G401.6 (cell line): ENCODE measurements around the gene TNFAIP2.

Experiments used
- FAIRE-seq: peaks from 2 replicates; lab custom pipeline; 2012; peaks lifted over from hg19 to GRCh38; lab: Jason Lieb, UNC

The TNFAIP2 gene

DNA sequence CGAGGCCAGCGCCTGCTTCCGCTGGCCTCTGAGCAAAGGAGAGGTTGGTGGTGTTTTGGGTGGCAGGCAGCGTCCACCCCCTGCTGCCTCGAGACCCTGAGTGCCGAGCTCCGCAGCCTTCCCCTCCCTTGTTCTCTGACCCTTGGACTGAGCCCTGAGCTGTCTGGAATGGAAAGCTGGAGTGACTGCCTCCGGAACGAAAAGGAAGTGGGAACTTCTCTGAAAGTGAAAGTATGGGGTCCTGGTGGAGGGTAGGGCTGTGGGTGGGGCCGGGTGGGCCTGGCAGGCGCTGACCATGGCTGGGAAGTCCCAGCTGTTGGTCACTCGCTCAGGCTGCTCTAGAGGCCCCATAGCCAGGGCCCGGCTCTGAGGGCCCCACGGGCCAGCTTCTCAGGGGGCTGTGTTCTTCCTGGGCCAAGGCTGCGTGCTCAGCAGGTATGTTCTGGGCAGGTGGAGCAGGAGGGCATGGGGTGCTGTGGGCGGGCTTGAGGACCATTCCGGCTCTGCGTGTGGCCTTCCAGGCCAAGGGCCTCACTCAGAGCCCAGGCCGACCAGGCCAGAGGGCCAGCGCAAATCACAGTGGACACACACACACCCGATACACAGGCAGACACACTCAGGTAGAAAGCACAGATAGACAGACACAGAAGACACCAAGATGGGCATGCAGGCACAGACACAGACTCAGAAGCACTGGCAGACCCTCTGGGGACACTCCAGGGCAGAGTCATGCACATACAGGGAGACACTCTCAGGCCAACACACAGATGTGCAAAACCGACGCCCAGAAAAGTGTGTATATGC lies 28.7 kb upstream of the TNFAIP2 start, which contains the start of gene EXOC3L4:
Gene EXOC3L4, plus strand, starts transcription at position 320 of the 804 bp plus-strand sequence. CDS start 5,495 bp downstream, outside the sequence.
- FAIRE-seq: no peak

DNA sequence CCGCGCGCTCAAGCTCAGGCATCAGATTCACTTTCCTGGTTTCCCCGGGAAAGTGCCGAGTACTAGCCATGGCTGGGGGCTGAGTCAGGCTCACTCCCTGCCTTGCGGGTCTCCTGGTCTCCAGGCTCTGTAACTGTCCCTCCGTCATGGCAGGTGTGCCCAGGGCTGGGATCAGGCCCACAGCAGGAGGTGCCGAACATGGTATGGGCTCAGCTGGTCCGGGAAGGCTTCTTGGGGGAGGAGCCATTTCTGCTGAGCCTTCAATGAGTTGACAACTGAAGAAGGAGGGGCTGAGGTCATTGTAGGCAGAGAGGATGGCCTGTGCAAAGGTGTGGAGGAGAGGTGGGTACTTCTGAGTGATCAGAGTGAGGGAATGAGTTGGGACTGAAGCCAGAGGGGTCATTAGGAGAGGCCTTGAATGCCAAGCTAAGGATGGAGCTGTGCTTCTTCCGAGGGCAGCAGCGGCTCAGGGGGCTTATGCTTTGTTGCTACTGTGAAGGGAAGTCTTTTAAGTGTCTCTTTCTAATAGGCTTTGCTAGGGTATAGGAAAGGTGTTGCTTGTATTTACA lies 28.0 kb upstream of the TNFAIP2 start:
- no peak for FAIRE-seq

DNA sequence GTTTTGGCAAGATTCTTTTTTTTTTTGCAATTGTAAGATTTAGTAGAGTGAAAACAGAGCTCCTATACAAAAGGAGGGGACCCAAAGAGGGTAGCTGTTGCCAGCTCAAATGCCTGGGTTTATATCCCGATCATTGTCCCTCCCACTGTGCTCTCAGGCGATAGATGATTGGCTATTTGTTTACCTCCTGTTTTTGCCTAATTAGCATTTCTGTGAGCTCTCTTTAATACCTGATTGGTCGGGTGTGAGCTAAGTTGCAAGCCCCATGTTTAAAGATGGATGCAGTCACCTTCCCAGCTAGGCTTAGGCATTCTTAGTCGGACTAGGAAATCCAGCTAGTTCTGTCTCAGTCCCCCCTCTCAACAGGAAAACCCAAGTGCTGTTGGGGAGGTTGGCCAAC lies 26.9 kb upstream of the TNFAIP2 start:
- no peak for FAIRE-seq

DNA sequence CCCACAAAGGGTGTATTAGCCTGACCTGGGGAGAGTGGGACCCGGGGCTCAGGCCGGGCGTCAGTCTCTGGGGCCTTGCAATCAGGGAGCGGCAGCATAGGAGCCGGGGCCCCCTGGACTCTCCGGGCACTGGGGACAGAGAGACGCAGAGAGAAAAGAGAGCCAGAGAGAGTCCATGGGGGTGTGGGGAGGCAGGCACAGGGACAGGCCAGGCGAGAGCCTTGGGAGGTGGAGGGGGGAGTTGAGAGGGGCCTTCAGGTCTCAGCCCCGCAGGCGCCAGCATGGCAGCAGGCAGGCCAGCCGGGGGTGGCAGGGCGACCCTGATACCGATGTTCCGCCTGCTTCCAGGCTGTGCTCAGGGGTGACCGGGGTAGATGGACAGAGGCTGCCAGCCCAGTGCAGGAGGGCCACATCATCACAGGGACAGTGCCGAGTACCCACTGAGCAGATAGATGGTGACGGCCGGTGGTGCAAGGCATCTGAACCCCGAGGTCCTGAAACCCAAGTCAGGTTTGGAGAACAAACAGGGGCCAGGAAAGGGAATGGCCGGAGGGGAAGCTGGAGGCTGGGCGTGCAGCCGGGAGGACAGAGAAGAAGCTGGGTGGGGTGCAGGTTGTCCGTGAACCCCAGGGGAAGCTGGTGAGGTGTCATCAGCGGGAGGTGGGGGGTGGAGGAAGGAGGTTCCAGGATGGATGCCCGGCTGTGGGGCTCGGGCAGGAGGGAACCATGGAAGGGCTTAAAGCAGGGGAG lies 25.8 kb upstream of the TNFAIP2 start:
- FAIRE-seq: no peak

DNA sequence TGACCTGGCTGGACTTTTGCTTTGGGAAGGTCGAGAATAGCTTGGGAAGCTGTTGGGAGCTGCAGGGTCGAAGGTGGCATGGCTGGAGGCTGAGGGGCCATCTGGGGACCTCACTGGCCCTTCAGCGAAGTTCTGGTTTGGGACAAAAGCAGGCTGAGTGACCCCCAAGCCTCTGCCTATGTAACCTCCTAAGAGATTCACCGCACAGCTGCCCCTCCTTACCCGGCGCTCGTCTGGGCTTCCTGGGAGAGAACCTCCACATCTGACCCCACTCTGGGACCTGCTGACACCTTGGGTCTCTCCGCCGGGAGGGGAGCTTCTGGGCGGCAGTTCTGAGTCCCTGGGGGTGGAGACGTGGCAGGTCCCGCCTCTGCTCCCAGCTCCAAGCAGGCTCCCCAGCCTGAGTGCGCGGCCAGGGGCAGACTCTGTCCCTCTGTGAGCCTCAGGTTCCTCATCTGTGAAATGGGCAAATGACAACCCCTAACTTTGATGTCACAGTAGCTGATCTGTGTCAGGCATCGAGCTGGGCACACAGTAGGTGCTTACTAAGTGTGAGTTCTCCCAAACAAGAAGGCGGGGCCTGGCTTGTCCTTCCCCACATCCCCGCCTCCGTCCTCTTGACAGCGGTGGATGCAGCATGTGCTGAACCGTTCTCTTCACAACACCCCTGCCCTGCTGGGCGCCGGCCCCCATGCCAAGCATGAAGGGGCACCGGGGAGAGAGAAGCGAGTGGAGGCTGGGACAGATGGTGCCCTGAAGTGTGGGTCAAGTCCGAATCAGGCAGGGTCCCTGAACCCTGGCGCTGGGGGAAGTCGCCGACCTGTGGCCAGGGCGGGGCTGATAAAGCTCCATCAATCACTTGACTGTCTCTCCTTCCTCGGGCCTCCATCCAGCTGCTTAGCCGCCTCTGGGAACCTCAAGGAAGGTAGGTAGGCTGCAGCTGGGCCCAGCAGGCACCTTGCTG lies 25.0 kb upstream of the TNFAIP2 start:
- no peak for FAIRE-seq

DNA sequence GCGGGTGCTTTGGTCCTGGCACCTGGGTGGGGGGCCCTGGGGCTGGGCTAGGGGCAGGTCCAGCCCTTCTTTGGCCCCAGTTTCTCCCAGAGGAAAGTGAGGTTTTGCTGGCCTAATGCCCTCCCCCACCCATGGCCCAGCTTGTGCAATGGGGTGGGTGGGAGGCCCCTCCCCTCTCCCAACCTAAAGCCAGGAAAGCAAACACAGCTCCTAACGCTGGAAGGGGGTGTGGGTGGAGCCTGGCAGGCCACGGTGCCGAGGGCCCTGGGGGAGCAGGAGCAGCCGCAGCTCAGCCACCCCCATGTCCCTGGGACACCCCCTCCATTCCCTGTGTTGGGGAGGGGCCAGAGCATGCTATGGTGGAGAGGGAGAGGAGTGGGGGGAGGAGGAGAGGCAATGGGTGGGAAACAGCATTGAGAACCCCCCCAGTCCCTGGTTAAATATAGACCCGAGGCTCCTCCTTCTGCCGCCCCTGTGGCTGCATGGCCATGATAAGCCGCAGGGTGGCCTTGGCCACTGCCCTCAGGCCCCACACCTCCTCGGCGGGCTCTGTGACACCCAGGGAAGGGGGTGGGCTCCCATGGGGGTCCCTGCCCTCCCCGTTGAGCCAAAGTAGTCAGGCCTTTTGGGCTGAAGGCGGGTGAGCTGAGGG lies 24.1 kb upstream of the TNFAIP2 start:
- no peak for FAIRE-seq

DNA sequence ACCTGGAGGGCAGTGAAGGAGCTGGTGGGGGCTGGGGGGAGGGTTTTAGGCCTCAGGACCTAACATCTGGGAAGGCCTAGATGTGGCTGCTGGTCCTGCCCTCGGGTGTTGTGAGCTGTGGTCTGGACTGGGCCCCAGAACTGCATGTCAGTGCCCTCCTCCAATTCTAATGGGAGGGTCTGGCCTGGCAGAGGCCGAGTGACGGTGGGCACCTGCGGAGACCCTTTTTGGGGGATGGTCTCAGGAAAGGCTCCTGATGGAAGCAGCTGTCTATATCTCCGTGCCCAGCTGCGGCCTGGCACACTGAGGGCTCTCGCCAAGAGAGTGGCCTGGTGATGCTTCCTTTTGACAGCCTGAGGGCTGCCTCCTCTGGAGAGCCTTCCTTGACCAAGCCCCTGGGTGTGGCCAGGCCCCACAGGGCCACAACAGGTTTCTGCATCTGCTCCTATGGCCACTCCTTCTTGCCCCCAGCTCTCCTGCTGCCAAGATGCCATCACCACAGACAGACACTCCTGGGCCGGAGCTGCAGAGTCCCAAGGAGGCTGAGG lies 23.5 kb upstream of the TNFAIP2 start:
- no peak for FAIRE-seq

DNA sequence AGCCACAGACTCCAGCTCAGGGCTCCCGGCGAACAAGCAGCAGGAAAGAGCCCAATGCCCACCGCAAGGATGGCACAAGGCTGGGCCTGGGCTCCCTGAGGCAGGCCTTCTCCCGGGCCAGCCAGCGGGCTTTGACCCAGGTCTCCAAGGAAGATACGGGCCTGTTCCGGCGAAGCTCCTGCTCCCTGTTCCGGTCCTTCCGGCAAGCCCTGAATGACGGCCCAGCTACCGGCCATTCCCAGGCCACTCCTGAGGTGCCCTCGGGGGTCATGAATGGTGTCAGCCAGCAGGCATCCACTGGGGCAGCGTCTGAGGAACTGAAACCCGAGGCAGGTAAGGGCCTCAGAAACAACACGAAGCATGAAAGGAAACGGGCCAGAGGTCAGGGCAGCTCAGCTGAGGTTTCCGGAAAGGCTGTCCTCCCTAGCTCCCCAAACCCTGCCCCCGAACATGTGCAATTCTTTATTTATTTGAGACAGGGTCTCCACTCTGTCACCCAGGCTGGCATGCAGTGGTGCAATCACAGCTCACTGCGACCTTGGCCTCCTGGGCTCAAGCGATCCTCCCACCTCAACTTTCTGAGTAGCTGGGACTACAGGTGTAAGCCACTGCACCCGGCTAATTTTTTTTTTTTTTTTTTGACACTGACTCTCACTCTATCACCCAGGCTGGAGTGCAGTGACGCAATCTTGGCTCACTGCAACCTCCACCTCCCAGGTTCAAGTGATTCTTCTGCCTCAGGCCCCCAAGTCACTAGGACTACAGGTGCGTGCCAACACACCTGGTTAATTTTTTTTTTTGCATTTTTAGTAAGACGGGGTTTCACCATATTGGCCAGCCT lies 22.8 kb upstream of the TNFAIP2 start:
- no peak for FAIRE-seq

DNA sequence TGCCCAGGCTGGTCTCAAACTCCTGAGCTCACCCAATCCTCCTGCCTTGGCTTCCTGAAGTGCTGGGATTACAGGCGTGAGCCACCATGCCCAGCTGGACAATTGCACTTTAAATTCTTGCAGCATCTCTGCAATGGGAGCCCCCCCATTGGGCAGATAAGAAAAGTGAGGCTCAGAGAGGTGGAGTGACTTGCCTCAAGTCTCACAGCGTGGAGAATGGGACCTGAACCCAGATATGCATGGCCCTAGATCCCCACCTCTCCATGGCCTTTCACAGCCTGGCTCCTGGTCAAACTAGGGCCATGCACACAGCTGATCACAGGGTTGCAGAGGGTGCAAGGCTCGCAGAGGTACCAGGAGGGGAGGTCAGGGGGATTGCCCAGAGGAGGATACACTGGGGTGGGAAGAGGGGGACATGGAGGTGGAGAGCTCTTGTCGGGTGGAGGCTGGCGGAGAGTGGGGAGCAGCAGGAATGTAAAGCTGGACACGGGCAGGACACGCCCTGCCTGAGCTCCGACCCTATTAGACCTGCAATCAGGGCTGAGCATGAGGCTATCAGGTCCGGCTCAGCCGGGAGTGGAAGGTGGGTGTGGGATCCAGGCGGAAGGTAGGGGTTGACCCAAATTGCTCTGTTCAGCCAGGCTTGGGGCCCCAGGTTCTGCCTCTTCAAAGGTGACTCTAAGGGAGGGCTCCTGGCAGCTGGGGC lies 21.9 kb upstream of the TNFAIP2 start:
- no peak for FAIRE-seq

DNA sequence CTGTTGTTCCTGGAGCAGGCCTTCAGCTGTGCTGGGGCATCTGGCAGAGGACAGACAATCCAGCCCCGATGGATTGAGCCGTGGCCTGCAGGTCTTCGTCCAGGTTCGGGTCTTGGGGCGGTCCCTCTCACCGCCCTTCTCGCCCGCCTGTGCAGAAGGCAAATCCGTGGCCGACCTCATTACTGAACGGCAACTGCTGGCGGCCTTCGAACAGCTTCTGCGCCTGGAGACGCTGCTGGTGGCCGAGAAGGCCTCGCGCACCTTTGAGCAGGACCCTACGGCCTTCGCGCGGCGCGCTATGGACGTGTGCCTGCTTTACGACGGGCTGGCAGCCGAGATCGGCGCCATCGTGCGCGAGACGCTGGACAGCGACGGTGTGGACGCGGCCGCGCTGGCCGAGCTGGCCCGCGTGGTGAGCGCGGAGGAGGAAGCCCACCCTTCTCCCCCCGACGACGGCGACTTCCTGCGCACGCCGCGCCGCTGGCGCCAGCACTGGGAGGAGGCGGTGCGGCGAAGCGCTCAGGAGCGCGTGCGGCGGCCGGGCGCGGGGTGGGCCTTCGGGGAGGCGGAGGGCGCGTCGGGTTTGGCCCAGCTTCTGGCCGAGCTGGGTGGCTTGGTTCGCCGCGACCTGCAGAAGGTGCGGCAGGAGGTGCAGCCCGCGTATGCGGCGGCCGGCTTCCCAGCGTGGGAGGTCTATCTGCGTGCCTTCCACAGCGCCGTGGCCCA lies 21.1 kb upstream of the TNFAIP2 start:
- FAIRE-seq: no peak

DNA sequence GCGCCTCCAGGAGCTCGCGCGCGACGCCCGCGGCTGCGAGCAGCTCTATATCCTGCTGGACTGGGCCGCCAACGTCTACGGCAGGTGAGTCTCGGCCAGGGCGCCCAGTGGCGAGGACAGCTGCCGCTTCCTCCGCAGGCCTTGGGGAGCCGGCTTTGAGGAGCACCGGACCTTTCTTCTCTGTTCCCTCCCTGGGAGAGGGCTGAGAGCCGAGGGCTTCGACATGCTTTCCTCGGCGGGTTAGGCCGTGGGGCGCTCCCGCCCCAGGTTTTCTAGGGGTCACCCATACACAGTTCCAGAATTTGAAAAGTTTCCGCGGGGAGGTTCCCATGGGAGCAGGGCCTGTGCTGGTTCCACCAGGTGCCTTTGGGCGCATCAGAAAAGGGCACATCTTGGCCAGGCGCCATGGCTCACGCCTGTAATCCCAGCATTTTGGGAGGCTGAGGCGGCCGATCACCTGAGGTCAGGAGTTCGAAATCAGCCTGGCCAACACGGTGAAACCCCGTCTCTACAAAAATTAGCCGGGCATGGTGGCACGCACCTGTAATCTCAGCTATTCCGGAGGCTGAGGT lies 20.5 kb upstream of the TNFAIP2 start:
- no peak for FAIRE-seq

DNA sequence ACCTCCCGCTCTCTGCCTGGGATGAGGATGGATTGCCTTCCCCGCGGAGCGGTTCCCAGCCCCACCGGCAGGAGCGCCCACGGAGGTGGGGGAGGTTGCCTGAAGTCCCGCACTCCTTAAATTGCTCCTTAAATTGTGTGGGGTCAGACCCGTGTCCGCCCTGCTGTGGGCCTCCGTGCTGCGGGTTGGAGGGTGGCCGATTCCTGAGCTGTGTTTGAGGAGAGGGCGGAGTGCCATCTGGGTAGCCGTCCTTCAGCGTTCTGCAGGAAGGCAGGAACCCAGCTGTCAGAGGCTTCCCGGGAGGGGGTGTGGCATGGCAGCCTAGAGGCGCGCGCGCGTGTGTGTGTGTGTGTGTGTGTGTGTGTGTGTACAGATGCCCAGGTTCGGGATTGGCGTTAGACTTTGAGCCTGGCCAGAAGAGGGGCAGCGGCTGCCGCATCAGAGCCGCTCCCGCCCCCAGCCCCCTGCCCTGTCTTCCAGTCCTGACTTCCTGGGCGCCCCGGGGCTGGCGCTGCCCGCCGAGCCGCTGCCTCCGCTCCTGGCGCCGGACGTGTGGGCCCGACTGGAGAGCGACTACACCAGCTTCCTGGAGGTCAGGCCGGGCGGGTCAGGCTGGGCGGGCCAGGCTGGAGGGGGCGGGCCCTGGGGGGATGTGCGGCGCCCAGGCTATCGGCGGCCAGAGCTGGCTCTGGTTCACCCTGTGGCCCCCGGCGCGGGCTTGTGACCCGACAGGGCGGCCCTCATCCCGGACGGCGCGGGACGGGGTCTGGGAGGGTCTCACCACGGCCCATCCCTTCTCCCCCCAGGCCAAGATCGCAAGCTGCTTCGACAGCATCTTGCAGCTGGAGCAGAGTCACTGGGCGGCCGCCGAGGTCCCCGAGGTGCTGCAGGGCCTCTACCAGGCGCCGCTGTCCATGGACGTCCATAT lies 19.5 kb upstream of the TNFAIP2 start:
- no peak for FAIRE-seq

DNA sequence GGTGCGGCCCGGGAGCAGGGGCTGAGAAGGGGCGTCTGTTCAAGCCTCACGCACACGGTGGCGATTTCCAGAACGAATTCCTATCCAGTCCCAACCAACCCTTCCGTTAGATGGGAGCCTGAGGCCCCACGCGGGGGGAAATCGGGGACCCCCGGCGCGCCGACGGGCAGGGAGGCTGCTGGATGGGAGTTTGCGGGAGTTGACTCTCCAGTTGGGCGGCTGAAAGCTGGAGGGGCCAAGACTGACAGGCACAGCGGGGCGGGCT lies 18.9 kb upstream of the TNFAIP2 start:
- FAIRE-seq: no peak

DNA sequence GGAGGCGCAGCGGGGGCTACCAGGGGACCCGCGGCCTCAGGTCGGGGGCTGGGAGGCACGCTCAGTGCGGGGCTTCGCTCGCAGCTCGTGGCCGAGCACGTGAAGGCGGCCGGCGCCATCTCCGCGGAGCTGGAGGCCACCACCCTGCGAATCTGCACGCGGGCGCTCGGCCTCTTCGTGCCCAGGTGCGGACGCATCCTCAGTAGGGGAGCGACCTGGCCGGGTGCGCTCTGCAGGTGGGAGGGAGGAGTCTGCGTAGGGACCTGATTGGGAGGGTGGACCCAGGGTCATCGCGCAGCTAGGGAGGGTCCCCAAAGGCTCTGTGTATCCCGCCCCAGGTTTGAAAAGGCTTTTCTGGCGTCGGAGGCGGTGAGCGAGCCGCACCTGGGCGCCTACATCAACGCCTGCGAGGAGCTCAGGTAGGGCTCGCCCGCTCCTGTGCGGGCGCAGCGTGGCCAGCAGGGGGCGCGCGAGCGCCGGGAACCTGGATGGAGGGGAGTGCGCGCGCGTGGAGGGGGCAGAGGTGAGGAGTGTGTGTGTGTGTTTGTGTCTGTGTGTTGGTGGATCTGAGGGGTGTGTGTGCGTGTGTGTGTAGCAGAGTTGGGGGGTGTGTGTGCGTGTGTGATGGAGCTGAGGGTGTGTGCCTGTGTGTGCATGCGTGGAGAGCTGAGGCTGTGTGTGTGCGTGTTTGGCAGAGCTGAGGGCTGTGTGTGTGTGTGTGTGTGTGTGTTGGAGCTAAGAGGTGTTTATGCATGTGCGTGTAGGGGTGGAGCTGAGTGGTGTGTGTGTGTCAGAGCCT lies 18.4 kb upstream of the TNFAIP2 start:
- no peak for FAIRE-seq

DNA sequence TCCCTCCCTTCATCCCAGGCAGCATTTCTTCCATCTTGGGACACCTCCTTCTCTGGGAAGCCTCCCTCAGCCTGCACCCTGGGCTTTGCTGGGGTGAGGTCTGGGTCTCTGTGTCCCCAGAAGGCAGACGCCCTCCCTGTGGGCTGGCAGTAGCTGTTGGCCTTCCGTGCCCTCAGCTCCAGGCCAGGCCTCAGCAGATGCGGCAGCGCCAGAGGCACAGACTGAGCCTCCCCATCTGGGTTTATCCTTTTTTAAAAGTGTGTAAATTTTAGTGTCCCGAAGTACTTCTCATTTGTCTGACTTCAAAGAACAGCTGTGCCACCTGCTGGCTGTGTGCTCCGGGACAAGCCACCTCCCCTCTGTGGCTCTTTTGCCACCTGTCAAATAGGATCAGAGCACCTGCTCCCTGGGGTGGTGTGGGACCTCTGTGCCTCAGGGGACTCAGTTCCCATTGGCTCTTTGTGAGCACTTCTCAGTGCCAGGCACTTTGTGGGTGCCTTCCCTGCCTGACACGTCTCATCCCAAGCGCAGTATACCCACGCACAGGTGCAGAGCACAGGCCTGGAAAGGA lies 17.6 kb upstream of the TNFAIP2 start:
- no peak for FAIRE-seq

DNA sequence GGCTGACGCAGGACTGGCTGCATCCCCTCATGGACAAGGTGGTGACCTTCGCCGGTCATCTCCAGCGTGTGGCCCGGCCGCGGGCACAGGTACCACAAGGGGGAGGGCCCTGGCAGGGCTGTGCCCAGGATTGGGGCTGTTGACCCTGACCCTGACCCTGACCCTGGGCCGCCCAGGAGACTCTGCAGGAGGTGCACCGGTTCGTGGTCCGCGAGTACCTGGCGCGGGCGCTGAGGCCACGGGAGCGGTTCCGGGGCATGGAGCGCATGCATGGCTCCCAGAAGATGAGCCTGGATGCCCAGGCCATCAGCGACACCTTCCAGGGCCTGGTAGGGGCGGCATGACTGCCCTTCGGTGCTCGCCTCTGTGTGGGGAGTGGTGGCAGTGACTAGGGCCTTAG lies 15.8 kb upstream of the TNFAIP2 start:
- no peak for FAIRE-seq
